SU-DHL-6 (cell line): Measurements from ENCODE around the gene FUT8.
"Not testable (repeated sequence)": the region's sequence is repeated elsewhere in the genome, so short reads cannot be mapped to it uniquely, and the experiment has no call there.

Experiments
- CTCF ChIP-seq: fragments of 200-600 bp; sonication (generic); IDR thresholded peaks from one replicate; pipeline ENCODE4 v1.5.1; 2017; ENCODE audit warnings: antibody characterized with exemption, mild to moderate bottlenecking, low read length, moderate library complexity; ENCODE audit not compliant: insufficient read depth, poor library complexity, severe bottlenecking
- EZH2phosphoT487 ChIP-seq: fragments of 200-600 bp; sonication (generic), shearing (Covaris generic); conservative IDR thresholded peaks from 2 replicates; pipeline ENCODE4 v1.6.1; 2018; ENCODE audit warnings: mild to moderate bottlenecking, antibody characterized with exemption, low read length, moderate library complexity, mixed read lengths

DNA sequence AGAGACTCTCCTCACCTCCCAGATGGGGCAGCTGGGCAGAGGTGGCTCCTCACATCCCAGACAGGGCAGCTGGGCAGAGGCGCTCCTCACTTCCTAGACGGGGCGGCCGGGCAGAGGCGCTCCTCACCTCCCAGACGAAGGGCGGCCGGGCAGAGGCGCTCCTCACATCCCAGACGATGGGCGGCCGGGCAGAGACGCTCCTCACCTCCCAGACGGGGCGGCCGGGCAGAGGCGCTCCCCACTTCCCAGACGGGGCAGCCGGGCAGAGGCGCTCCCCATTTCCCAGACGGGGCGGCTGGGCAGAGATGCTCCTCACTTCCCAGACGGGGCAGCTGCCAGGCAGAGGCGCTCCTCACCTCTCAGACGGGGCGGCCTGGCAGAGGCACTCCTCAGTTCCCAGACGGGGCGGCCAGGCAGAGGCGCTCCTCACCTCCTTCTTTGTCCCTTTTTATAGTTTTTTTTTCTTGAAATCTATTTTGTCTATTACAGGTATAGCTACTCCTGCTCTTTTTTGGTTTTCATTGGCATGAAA, 304.9 kb downstream of the FUT8 start:
- TF ChIP-seq CTCF, EZH2phosphoT487: not testable (repeated sequence)
